Measurements from ENCODE around the gene GPR143.

- no peak for TF ChIP-seq CTCF (conservative IDR thresholded peaks at IDR 0.05; ENCODE audit: low read depth, low read length)
- TF ChIP-seq EZH2 (IDR thresholded peaks at IDR 0.05; ENCODE audit: borderline replicate concordance, low read depth, low read length, poor library complexity, severe bottlenecking), result no peak
Observed at GRCh38 chrX:9738151-9738550, 27.5 kb downstream of the GPR143 start.

Data from A673 (cell line).